NCI-H1092 treated with DMSO at 0.1 percent for 48 hours (cell line): ENCODE measurements around the gene MTA3.

Experiments
- DNase-seq: peaks from one replicate; lab custom pipeline; 2025; lab: John Stamatoyannopoulos, UW

MTA3 gene

GRCh38 chr2:42762823-42763804 is 194.7 kb downstream of the MTA3 start:
- DNase-seq: no peak

DNA sequence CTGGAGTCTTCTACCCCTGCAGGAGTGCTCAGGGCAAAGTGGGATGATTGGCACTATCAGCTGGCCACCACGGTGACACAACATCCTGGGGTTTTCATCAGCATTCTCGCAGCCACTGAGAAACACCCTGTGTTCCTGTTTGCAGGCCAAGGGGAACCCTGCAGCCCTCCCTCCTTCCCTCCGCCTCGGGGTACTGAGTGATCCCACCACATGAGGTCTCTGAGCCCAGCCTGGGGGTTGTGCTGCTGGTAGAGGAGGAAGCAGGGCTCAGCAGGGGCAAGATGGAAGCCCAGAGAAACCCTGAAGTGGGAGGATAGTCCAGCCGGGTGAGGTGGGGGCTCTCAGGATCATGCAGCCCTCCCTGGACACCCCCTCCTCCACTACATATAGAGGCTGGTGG is 195.7 kb downstream of the MTA3 start, which contains the start of gene OXER1:
Gene OXER1 (minus strand): TSS at position 40 of the 400 bp plus-strand sequence. CDS start 73 bp downstream, outside the sequence.
- no peak for DNase-seq

- no peak for DNase-seq
These were observed 196.5 kb downstream of the MTA3 start for GRCh38 chr2:42764901-42765300.

- no peak for DNase-seq
These were observed 197.3 kb downstream of the MTA3 start for GRCh38 chr2:42765686-42766085.

GRCh38 chr2:42767080-42767898 is 198.9 kb downstream of the MTA3 start:
- no peak for DNase-seq

GRCh38 chr2:42767899-42768705 is 199.7 kb downstream of the MTA3 start:
- no peak for DNase-seq

DNA sequence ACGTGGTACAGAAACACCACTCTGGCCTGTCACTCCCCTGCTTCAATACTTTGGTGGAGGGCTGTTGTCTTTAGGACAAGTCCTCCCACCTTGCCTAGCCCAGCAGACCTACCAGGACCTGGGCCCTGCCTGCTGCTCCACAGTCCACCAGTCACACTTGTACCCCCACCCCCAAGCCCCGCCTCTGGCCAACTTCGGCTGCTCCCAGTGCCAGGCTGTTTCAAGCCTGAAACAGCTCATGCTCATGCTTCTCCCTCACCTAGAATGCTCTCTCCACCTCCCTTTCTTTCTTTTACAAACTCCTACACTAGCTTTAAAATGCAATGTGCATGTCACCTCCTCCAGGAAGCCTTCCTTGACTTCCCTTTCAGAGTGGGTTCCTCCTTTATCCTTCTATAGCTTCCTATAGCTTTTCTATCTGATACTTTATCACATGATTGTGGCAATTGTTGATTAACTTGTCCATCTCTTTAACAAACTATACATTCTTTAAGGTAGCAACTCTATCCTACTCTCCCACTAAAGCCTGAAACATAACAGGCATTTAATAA is 200.3 kb downstream of the MTA3 start:
- DNase-seq: no peak

DNA sequence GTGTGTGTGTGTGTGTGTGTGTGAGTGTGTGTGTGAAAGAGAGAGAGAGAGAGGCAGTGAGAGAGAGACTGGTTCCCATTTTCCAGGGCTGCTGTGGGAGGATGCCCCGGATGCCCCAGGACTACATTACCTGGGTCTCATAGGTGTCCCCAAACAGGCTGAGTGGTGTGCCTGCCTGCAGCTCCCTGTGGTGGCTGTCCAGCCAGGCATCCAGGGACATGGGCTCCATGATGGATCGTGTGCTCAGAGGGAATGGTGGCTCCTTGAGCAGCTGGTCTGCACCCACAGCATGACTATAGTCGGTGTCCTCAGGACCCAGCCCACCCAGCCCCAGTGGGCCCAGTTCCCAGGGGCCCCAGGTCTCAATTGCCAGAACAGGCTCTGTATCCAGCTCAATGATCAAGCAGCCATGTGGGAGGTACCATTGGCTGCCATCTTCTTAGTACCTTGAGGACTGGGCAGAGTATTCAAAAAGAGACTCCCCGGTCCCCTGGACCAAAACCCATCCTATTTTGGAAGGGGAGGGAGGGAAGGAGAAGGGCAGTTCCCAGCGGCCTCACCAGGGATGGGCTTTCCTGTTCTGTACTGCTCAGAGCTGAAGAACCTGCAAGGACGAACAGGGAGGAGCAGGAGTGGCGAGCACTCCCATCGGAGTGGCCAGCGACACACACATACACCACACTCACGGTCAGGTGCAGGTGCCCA is 201.3 kb downstream of the MTA3 start:
- DNase-seq: no peak

DNA sequence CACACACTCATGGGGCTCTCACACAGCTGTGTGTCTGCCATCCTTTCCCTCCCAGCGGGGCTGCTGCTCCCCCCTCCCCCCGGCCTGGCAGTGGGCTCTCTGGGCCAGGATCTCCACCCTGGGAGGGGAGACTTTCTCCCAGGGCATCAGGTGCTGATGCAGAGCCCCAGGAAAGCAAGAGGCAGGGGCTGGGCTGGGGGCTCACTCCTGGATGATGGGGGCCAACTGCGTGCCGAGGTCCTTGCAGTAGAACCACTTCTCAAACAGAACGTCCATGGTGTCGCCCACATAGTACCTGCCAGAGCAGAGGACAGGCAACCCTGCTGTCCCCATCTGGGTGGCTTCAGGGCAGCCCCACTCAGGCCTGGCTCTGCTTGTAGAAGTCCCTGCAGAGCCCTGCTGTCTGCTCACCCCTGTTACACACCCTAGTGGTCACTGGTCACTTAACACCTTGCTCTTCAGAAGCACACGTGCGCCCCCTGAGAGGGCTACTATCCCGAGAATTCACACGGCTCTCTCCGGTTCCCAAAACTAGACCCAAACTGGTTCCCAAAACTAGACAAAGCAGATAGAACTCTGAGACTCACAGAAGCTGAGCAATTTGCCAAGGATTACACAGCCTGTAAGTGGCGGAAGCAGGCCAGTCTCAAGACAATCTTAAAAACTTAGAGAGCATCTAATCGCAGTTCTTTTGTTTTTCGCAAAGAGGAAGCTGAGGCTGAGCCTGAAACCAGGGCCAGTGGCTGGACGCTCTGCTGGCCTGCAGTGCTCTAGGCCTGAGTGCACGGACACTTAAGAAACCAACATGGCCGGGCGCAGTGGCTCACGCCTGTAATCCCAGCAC is 202.1 kb downstream of the MTA3 start:
- peak; percentile 27 for DNase-seq

GRCh38 chr2:42771546-42772153 is 203.2 kb downstream of the MTA3 start:
- DNase-seq: no peak

GRCh38 chr2:42775186-42775585 is 206.8 kb downstream of the MTA3 start:
- DNase-seq: no peak

DNA sequence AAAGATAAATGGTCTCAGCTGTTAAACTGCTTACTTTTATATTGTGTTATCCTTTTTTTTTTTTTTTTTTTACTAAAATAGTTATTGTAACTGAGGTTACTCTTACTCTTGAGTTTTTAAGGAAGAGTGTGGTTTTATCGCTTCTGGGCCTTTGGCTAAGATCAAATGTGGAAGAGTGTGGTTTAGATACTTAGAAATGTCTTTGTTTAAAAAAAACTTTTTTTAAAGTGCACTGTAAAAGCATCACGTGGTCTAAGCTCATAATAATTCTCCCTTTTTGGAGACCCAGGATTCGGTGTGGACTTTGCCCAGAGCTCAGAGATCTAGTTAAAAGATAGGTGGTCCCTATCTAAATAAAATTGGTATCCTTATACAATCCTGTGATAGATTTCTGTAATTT is 207.4 kb downstream of the MTA3 start:
- no peak for DNase-seq

GRCh38 chr2:42777883-42778805 is 209.7 kb downstream of the MTA3 start:
- DNase-seq: no peak

GRCh38 chr2:42781181-42781580 is 212.7 kb downstream of the MTA3 start:
- DNase-seq: no peak

GRCh38 chr2:42783511-42783910 is 215.1 kb downstream of the MTA3 start:
- no peak for DNase-seq

DNA sequence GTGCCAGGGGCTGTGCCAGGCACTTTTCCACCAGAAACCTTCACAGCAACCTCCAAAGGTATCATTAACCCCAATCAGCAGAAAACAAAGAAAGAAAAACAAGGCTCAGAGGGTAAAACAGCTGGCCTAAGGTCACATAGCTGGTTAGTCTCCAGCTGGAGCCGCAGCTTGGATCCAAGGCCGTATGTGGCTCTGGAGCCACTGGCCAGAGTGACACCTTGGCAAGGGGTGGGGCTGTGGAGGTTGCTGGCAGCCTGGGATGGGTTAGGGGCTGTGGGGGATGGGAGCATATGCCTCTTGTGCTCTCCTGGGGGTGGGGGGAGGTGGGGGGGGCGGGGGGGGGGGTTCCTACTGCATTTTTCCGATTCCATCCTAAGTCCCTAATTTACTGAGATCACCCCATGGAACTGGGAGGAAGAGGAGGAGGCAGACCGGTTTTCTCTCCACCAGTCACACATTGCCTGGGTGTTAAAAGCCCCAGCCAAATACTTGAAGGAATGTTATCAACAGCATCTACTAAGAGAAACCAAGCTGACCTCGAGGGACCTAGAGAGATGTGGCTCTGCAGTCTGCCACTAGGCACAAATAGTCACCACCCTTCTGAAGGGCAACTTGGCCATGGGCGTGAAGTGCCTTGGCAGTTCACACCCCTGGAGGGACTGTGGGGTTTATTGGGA is 215.9 kb downstream of the MTA3 start:
- DNase-seq: no peak

DNA sequence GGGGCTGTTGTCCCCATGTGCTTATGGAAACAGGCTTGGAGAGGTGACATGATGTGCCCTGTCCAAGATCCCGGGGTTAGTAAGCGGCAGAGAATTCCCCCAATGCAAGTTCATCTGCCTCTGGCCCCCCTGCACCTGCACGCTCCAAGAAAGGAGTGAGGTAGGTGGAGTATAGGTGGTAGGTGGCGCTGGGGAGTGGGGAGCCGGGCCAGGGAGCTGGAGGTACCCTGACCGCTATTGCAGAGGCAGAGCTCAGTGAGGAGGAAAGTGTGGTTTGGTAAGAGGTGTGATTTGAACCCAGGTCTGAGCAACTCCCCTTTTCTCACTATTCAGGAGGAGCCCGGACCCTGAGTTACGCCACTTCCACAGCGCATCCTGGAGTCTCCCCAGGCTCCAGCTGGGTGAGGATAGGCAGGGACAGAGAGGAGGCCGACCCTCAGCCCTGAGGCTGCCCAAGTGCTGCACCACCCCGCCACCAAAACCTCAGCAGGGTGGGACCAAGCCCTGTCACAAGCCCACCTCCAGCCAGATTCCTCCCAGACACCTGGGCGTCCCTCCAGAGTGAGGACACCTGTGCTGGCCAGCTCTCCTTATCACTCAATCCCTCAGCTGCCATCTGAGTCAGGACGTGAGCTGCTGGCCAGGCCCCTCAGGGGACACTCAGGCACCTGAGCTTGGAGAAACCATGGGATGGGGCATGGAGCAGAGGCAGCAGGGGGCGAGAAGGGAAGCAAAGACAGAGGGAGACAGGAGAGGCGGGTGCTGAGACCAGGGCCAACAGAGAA is 218.3 kb downstream of the MTA3 start:
- DNase-seq: no peak
